ENCODE results near the gene PCBP3.

The PCBP3 gene

DNA sequence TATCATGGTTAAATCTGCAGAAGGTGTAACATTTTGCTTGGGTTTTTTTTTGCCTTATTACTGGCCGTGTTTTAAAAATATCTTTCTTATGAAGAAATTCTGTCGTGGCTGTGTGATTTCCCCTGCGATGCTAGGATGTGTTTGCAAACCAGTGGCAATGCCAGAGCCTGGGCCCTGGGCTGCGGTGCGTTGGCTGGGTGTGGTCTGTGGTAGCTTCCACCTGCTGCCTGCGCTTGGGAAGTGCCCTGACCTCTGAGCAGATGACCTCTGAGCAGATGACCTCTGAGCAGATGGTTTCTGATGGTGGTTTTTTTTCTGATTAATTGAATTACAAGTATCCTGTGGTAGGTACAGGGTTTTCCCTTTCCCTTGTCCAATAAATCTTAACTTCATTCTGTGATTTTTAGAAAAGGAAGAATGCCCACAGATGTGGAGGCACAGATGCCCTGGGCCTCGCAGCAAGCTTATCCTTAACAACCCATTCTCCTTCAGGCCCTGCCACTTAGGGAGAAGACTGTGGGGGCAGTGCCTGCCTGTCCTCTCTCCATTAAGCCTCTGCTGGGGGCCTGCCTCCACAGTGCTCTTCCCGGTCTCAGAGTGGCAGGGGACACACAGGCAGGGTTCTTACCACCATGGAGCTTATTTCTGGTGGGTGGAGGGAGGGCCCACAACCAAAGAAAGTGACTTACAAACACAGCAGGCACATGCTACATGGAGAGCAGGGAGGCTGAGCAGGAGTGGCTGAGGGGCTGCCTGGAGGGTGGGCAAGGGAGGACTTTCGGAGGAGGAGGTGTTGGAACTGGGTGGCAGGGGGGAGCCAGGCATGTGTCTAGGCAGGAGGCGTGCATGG, 81.7 kb downstream of the PCBP3 start:
- Histone ChIP-seq H3K9me3 (ENCODE audit: control insufficient read depth in 1 of 2, low read length in 2 of 2) (no peaks in the 10 kb centered on the region), H3K4me1 (ENCODE audit: control insufficient read depth in 1 of 2, insufficient read depth in 2 of 2, low read length in 2 of 2) (no peaks in the 10 kb centered on the region), H3K9ac (ENCODE audit: low read depth in 1 of 2, low read length in 2 of 2) (no peak overlapping the region), H3K36me3 (ENCODE audit: control insufficient read depth in 1 of 2, insufficient read depth in 2 of 2, low read length in 2 of 2) (no peaks in the 10 kb centered on the region), H3K4me3 (ENCODE audit: low read depth in 1 of 2, low read length in 2 of 2) (no peak overlapping the region), H3K27ac (ENCODE audit: low read depth, low read length) (no peak overlapping the region), H3K27me3 (ENCODE audit: control insufficient read depth in 1 of 2, insufficient read depth in 2 of 2, low read length in 2 of 2) (no peaks in the 10 kb centered on the region)

DNA sequence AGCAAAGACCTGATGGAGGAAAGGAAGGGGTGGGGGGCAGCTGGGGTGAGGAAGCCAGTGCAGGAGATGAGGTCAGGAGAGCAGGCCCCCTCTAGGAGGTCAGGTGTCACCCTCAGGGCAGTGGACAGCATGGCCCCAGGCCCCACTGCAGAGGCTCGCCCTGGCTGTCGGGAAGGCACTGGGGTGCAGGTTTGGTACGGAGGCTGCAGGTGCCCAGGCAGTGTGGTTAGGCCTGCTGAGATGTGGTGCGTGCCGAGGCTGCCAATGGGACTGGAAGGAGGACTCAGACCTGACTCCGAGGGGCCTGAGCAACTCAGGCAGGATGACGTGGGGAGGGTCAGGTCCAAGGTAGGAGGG, 82.3 kb downstream of the PCBP3 start:
- Histone ChIP-seq H3K27me3 (ENCODE audit: control insufficient read depth in 1 of 2, insufficient read depth in 2 of 2, low read length in 2 of 2) (no peaks in the 10 kb centered on the region), H3K9ac (ENCODE audit: low read depth in 1 of 2, low read length in 2 of 2) (no peak overlapping the region), H3K9me3 (ENCODE audit: control insufficient read depth in 1 of 2, low read length in 2 of 2) (no peaks in the 10 kb centered on the region), H3K4me3 (ENCODE audit: low read depth in 1 of 2, low read length in 2 of 2) (no peak overlapping the region), H3K36me3 (ENCODE audit: control insufficient read depth in 1 of 2, insufficient read depth in 2 of 2, low read length in 2 of 2) (no peaks in the 10 kb centered on the region), H3K4me1 (ENCODE audit: control insufficient read depth in 1 of 2, insufficient read depth in 2 of 2, low read length in 2 of 2) (no peaks in the 10 kb centered on the region), H3K27ac (ENCODE audit: low read depth, low read length) (no peak overlapping the region)

DNA sequence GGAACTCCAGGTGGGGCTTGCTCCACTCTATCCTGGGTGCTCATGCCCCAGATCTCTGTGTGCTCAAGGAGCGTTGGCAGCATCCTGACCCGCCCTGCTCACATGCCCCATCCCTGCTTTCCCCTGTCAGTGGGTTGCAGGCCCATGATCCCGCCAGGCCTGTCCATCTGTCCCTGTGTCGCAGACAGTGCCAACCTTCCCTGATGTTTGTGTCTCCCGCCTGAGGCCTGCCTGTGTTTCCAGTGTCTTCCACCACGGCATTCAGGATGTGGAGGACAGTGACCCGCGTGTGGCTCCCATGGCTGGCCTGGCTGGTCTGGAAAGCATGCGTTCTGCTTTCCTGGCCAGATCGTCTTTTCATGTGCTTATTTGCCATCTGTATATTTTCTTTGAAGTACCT, 82.9 kb downstream of the PCBP3 start:
- no peaks in the 10 kb centered on the region for H3K9me3 ChIP-seq (ENCODE audit: control insufficient read depth in 1 of 2, low read length in 2 of 2)
- H3K9ac ChIP-seq (ENCODE audit: low read depth in 1 of 2, low read length in 2 of 2) = no peak overlapping the region
- no peak overlapping the region for H3K27ac ChIP-seq (ENCODE audit: low read depth, low read length)
- H3K36me3 ChIP-seq (ENCODE audit: control insufficient read depth in 1 of 2, insufficient read depth in 2 of 2, low read length in 2 of 2) = no peaks in the 10 kb centered on the region
- no peak overlapping the region for H3K4me3 ChIP-seq (ENCODE audit: low read depth in 1 of 2, low read length in 2 of 2)
- H3K27me3 ChIP-seq (ENCODE audit: control insufficient read depth in 1 of 2, insufficient read depth in 2 of 2, low read length in 2 of 2) = peaks cover 0 to 4% of the 10 kb centered on the region in 2 donors
- no peaks in the 10 kb centered on the region for H3K4me1 ChIP-seq (ENCODE audit: control insufficient read depth in 1 of 2, insufficient read depth in 2 of 2, low read length in 2 of 2)

DNA sequence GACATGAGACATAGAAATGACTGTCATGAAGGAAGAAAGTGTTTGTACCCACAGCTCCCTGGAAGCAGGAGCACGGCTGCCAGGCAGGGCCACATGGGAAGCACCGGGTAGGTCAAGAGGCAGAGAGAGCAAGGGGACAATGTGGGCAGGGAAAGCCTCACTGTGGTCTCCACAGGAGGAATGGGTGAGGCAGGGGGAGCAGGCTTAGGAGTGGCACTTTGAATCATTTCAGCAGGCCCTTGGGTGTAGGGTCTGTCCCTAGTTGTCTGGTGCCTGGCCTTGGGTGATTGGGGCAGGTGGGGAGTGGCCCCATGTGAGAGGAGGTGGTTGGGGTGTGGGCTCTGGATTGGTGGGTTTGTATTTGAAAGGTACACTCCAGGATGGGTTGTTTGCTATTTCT, 83.9 kb downstream of the PCBP3 start:
- Histone ChIP-seq H3K4me1 (ENCODE audit: control insufficient read depth in 1 of 2, insufficient read depth in 2 of 2, low read length in 2 of 2) (no peaks in the 10 kb centered on the region), H3K36me3 (ENCODE audit: control insufficient read depth in 1 of 2, insufficient read depth in 2 of 2, low read length in 2 of 2) (no peaks in the 10 kb centered on the region), H3K27me3 (ENCODE audit: control insufficient read depth in 1 of 2, insufficient read depth in 2 of 2, low read length in 2 of 2) (peaks cover 0 to 4% of the 10 kb centered on the region in 2 donors), H3K9me3 (ENCODE audit: control insufficient read depth in 1 of 2, low read length in 2 of 2) (no peaks in the 10 kb centered on the region), H3K27ac (ENCODE audit: low read depth, low read length) (no peak overlapping the region), H3K9ac (ENCODE audit: low read depth in 1 of 2, low read length in 2 of 2) (no peak overlapping the region), H3K4me3 (ENCODE audit: low read depth in 1 of 2, low read length in 2 of 2) (no peak overlapping the region)

DNA sequence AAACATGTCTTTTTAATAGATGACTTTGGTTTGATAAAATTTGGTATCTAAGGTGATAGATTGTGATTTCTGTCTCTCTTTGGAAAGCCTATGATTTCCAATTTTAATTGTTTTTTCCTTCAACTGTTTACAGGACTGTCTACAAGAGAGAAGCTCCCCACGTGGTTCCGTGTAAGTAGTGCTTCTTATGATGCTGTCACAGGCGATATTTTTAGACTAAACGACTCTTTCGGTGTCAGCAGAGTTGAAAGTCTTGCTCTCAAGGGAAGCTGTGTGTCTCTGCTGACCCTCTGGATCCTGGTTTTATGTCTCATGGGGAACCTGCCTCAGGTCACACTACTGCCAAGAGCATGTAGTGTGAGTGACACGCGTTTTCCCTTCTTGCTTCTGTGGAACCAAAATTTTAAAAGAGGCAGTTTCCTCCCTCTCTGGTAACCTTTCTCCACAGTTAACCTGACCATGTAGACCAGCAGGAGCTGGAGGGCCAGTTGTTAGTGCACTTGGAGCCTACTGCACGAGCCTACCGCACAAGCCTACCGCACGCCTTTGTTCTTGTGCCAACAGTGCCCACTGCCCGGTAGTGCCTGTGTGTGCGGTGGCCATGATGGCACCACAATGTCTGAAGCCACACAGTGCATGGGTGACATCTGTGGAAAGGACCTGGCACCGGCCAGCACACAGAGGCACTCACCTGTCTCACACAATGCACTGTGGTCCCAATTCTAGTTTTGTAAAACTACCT, 91.9 kb downstream of the PCBP3 start:
- Histone ChIP-seq H3K9ac (ENCODE audit: low read depth in 1 of 2, low read length in 2 of 2) (no peak overlapping the region), H3K27ac (ENCODE audit: low read depth, low read length) (no peak overlapping the region), H3K9me3 (ENCODE audit: control insufficient read depth in 1 of 2, low read length in 2 of 2) (no peaks in the 10 kb centered on the region), H3K4me1 (ENCODE audit: control insufficient read depth in 1 of 2, insufficient read depth in 2 of 2, low read length in 2 of 2) (no peaks in the 10 kb centered on the region), H3K36me3 (ENCODE audit: control insufficient read depth in 1 of 2, insufficient read depth in 2 of 2, low read length in 2 of 2) (no peaks in the 10 kb centered on the region), H3K4me3 (ENCODE audit: low read depth in 1 of 2, low read length in 2 of 2) (no peak overlapping the region), H3K27me3 (ENCODE audit: control insufficient read depth in 1 of 2, insufficient read depth in 2 of 2, low read length in 2 of 2) (peaks cover 0 to 4% of the 10 kb centered on the region in 2 donors)

DNA sequence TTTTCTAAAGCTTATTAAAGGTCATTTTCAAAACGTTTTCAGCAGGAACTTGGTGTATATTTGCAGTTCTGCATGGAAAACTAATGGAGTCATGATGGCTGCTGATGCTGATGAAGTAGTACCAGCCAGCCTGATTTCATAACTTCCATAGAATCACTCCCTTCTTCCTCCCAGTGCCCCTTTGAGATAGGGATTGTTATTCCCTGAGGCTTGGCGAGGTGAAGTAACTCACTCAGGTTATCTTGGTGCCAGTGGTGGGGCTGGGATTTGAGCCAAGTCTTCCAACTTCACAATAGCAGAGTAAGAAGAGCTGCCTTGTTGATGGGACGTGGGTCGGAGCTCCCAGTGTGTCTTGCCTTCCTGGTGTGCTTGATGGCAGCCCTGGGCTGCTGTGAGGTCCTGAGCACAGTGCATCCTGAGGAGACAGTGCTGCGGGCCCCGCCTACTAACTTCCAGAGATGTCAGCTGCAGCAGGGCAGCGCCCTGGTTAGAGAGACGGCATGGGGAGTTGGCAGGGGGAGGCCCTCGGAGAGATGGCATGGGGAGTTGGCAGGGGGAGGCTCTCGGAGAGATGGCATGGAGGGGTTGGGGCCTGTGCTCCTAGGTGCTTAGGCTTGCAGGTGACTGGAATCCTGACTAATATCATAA, 92.6 kb downstream of the PCBP3 start:
- Histone ChIP-seq H3K9ac (ENCODE audit: low read depth in 1 of 2, low read length in 2 of 2) (no peak overlapping the region), H3K27me3 (ENCODE audit: control insufficient read depth in 1 of 2, insufficient read depth in 2 of 2, low read length in 2 of 2) (peaks cover 0 to 3% of the 10 kb centered on the region in 2 donors), H3K4me3 (ENCODE audit: low read depth in 1 of 2, low read length in 2 of 2) (no peak overlapping the region)

DNA sequence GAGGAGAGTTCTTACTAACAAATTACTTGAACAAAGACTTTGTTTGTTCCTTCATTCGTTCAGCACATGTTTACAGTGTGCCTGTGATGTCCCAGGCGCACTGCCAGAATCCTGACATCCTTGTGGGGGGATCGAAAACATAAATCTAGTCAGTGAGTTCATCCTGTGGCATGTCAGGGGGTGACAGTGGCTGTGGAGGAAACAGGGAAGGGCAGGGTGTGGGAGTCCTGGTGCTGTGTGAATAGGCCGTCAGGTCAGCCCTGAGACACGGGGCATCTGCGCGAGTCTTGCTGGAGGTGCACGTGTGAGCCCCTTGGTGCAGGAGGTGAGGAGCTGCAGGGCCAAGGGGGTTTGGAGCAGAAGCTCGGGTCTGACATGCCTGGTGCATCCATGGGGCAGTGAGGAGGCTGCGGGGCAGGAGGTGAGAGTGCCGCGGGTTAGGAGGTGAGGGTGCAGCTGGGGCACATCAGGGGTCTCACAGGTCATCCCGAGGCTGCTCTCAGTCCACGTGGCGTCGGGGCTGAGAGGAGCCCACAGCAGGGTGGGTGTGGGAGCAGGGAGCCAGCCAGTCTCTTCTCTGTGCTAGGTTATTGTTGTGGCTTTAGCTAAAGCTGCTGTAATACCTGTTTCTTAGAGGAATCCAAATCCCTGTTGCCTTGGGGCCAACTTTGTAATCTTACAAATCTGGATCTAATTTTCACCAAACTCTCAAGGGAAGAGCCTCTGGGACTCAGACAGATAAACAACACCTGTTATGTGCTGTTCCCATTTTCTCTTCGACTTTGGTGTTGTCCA, 93.4 kb downstream of the PCBP3 start:
- no peak overlapping the region for H3K4me3 ChIP-seq (ENCODE audit: low read depth in 1 of 2, low read length in 2 of 2)
- no peaks in the 10 kb centered on the region for H3K27me3 ChIP-seq (ENCODE audit: control insufficient read depth in 1 of 2, insufficient read depth in 2 of 2, low read length in 2 of 2)
- no peak overlapping the region for H3K9ac ChIP-seq (ENCODE audit: low read depth in 1 of 2, low read length in 2 of 2)
- H3K36me3 ChIP-seq (ENCODE audit: control insufficient read depth in 1 of 2, insufficient read depth in 2 of 2, low read length in 2 of 2) = no peaks in the 10 kb centered on the region
- no peak overlapping the region for H3K27ac ChIP-seq (ENCODE audit: low read depth, low read length)
- no peaks in the 10 kb centered on the region for H3K9me3 ChIP-seq (ENCODE audit: control insufficient read depth in 1 of 2, low read length in 2 of 2)
- H3K4me1 ChIP-seq (ENCODE audit: control insufficient read depth in 1 of 2, insufficient read depth in 2 of 2, low read length in 2 of 2) = no peaks in the 10 kb centered on the region

More for the DNA sequence above, 92.6 kb downstream of the PCBP3 start:
- H3K36me3 ChIP-seq (ENCODE audit: control insufficient read depth in 1 of 2, insufficient read depth in 2 of 2, low read length in 2 of 2) = no peaks in the 10 kb centered on the region
- no peak overlapping the region for H3K27ac ChIP-seq (ENCODE audit: low read depth, low read length)
- no peaks in the 10 kb centered on the region for H3K4me1 ChIP-seq (ENCODE audit: control insufficient read depth in 1 of 2, insufficient read depth in 2 of 2, low read length in 2 of 2)
- no peaks in the 10 kb centered on the region for H3K9me3 ChIP-seq (ENCODE audit: control insufficient read depth in 1 of 2, low read length in 2 of 2)

DNA sequence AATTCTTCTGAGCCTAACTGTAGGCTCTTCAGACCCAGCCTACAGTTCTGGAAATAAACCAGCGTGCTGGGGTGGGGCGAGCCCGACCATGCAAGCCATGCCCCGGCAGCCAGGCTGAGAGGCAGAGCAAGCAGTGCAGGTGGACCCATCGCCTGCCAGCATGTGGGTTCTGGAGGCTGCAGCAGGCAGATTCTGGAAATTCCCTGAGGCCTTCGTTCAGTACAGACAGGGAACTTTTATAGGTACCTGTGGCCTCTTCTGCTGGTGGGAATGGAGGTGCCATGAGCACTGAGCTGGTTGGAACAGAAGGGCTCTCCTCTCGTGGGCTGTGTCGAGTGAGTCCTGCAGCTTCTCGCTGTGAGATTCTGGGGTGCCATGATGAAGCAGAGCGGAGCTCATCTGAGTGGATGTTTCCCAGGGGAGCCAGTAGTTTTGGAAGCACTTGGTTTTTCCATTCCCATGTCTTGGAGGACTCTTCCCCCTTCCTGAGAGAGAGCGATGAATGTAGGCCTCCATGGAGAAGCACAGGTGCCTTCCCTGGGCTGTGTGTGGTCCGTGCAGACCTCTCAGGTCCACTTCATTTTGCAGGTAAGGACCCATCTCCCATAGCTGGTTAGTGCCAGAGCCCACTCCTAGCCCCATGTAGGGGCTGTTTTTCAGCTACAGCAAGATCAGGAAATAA, 94.1 kb downstream of the PCBP3 start:
- Histone ChIP-seq H3K27me3 (ENCODE audit: control insufficient read depth in 1 of 2, insufficient read depth in 2 of 2, low read length in 2 of 2) (no peaks in the 10 kb centered on the region), H3K4me3 (ENCODE audit: low read depth in 1 of 2, low read length in 2 of 2) (no peak overlapping the region), H3K9me3 (ENCODE audit: control insufficient read depth in 1 of 2, low read length in 2 of 2) (no peaks in the 10 kb centered on the region), H3K4me1 (ENCODE audit: control insufficient read depth in 1 of 2, insufficient read depth in 2 of 2, low read length in 2 of 2) (no peaks in the 10 kb centered on the region), H3K27ac (ENCODE audit: low read depth, low read length) (no peak overlapping the region), H3K9ac (ENCODE audit: low read depth in 1 of 2, low read length in 2 of 2) (no peak overlapping the region), H3K36me3 (ENCODE audit: control insufficient read depth in 1 of 2, insufficient read depth in 2 of 2, low read length in 2 of 2) (no peaks in the 10 kb centered on the region)

DNA sequence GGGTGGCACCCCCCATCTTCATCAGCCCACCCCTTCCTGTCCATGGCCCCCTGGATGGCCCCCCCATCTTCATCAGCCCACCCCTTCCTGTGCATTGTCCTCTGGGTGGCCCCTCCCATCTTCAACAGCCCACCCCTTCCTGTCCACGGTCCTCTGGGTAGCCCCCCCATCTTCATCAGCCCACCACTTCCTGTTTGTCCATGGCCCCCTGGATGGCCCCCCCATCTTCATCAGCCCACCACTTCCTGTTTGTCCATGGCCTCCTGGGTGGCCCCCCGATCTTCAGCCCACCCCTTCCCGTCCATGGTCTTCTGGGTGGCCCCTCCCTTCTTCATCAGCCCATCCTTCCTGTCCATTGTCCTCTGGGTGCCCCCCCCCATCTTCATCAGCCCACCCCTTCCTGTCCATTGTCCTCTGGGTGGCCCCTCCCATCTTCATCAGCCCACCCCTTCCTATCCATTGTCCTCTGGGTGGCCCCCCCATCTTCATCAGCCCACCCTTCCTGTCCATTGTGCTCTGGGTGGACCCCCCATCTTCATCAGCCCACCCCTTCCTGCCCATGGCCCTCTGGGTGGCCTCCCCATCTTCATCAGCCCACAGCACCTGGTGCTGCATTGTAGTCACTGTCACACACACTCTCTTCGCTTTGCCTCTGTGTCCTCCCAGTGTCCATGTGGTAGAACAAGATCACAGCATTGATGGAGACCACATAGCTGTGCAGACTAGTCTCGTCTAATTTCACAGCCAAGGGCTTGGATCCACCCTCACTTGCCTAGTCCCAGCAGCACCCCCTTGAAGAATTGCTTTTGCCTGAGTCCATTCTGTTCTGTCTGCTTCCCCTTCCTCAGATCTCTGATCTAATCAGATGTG, 95.9 kb downstream of the PCBP3 start:
- Histone ChIP-seq H3K36me3 (ENCODE audit: control insufficient read depth in 1 of 2, insufficient read depth in 2 of 2, low read length in 2 of 2) (no peaks in the 10 kb centered on the region), H3K4me3 (ENCODE audit: low read depth in 1 of 2, low read length in 2 of 2) (no peak overlapping the region), H3K27me3 (ENCODE audit: control insufficient read depth in 1 of 2, insufficient read depth in 2 of 2, low read length in 2 of 2) (no peaks in the 10 kb centered on the region), H3K27ac (ENCODE audit: low read depth, low read length) (no peak overlapping the region), H3K4me1 (ENCODE audit: control insufficient read depth in 1 of 2, insufficient read depth in 2 of 2, low read length in 2 of 2) (no peaks in the 10 kb centered on the region), H3K9me3 (ENCODE audit: control insufficient read depth in 1 of 2, low read length in 2 of 2) (no peaks in the 10 kb centered on the region), H3K9ac (ENCODE audit: low read depth in 1 of 2, low read length in 2 of 2) (no peak overlapping the region)

All from duodenal mucosa (tissue), 2 donors.